ENCODE measurements around the gene PLCB2. TPM values are rescaled to one million over a fixed set of nuclear protein-coding genes. Genes with fewer than 3 reads are reported as not detected.

Gene PLCB2
- total and polyA plus RNA-seq, 2 experiments from 2014 or later, result 9.5 to 13.8 TPM

- Histone ChIP-seq H3K4me3 (peak overlapping the region; percentile 62), H3K4me1 (ENCODE audit: insufficient read depth) (peaks cover 40% of the 10 kb centered on the region), H3K9me2 (ENCODE audit: insufficient read depth) (no peaks in the 10 kb centered on the region), H3K36me3 (ENCODE audit: insufficient read depth) (no peaks in the 10 kb centered on the region), H3F3A (replicated peaks; ENCODE audit: low read depth) (peaks cover 28% of the 10 kb centered on the region), H4K20me1 (replicated peaks; ENCODE audit: insufficient read depth) (no peaks in the 10 kb centered on the region), H2AFZ (peak overlapping the region; percentile 91; the same call in 1 of the 2 replicates), H3K27ac (ENCODE audit: low read depth) (no peak overlapping the region), H3K4me2 (peak overlapping the region; percentile 86), H3K79me2 (replicated peaks; ENCODE audit: insufficient read depth) (no peaks in the 10 kb centered on the region), H3K27me3 (ENCODE audit: insufficient read depth) (peaks cover 80% of the 10 kb centered on the region)
- peaks cover 2% of the 10 kb centered on the region; the same call in 2 of the 3 replicates for H3K36me3 Mint-ChIP-seq (ENCODE audit: low read depth)
- TF ChIP-seq EZH2 (IDR thresholded peaks at IDR 0.05; ENCODE audit: low read depth, unreplicated experiment) (peak; percentile 54), ZNF114 (CRISPR knock-in tag; IDR thresholded peaks at IDR 0.05) (no peak), REST (IDR thresholded peaks at IDR 0.05; ENCODE audit: unreplicated experiment) (no peak), EZH2phosphoT487 (IDR thresholded peaks at IDR 0.05; ENCODE audit: unreplicated experiment) (peak; percentile 80), ZNF462 (CRISPR knock-in tag; IDR thresholded peaks at IDR 0.05) (no peak), STAT1 (IDR thresholded peaks at IDR 0.05; ENCODE audit: unreplicated experiment) (no peak), NANOG (IDR thresholded peaks at IDR 0.05; ENCODE audit: borderline replicate concordance) (no peak)
- peak overlapping the region; percentile 69 for H3K4me3 Mint-ChIP-seq
- H3K4me1 Mint-ChIP-seq, result peaks cover 65% of the 10 kb centered on the region
- H3K27me3 Mint-ChIP-seq (ENCODE audit: insufficient read depth, low read depth, poor library complexity), result peaks cover 71% of the 10 kb centered on the region
- no peak overlapping the region for H3K27ac Mint-ChIP-seq
- H3K9me3 Mint-ChIP-seq, result no peaks in the 10 kb centered on the region
- ATAC-seq, result peak; percentile 3
- DNase-seq (ENCODE audit: low spot score), result peak; percentile 71
These were observed 26.5 kb downstream of the PLCB2 start for GRCh38 chr15:40281057-40281800.

Data from GM23338 (cell line).